Endothelial cell of umbilical vein (primary cell): ENCODE measurements around the gene EP300. TPM values are rescaled to one million over a fixed set of nuclear protein-coding genes. Genes with fewer than 3 reads are reported as not detected.

Experiments
- BruUV-seq: library from RNA; stranded (reverse); fragments of 400-500 nt; replicated peaks from 2 replicates; lab custom pipeline; 2021; lab: Mats Ljungman, UMichigan
- CTCF ChIA-PET: fragments of 300-600, 350-600 bp; sonication (Branson Sonifier 250); formaldehyde crosslinking; loops from one replicate; lab custom pipeline; 2021; ENCODE audit warnings: antibody characterized with exemption, inconsistent platforms; lab: Charles Lee
- POLR2A ChIA-PET: fragments of 300-600, 350-600 bp; sonication (Branson Sonifier 250); formaldehyde crosslinking; loops from one replicate; lab custom pipeline; 2021; ENCODE audit warnings: antibody characterized with exemption, inconsistent platforms; lab: Charles Lee
- DNase-seq: peaks from one replicate; pipeline ENCODE4 v3.0.0-alpha.2; 2011; ENCODE audit warnings: low read depth, low spot score
- FAIRE-seq: peaks from 2 replicates; lab custom pipeline; 2011; peaks lifted over from hg19 to GRCh38; lab: Jason Lieb, UNC
- H2AFZ ChIP-seq: 2 replicates; pipeline ENCODE4 v1.6.0; 2012; ENCODE audit warnings: low read depth, low read length, control low read depth, inconsistent platforms
- H3K27ac ChIP-seq: 2 replicates; pipeline ENCODE4 v1.5.1; 2011; ENCODE audit warnings: low read depth, mild to moderate bottlenecking, control low read depth, low read length, moderate library complexity; ENCODE audit not compliant: insufficient read depth
- H3K27me3 ChIP-seq, 2 experiments: 2 replicates each; pipeline versions ENCODE4 v1.6.0 to v1.6.1; 2011; ENCODE audit warnings: low read length in 2 of 2, mixed read lengths in 1 of 2; ENCODE audit not compliant: control insufficient read depth in 2 of 2, insufficient read depth in 2 of 2
- H3K36me3 ChIP-seq, 2 experiments: 2 replicates in 1 of 2; 3 replicates in 1 of 2; pipeline ENCODE4 v1.5.1; 2011; ENCODE audit warnings: low read length in 2 of 2, mild to moderate bottlenecking in 1 of 2, moderate library complexity in 1 of 2; ENCODE audit not compliant: control insufficient read depth in 2 of 2, insufficient read depth in 2 of 2; ENCODE audit errors: extremely low read depth in 1 of 2
- H3K4me1 ChIP-seq: 3 replicates; pipeline ENCODE4 v1.5.1; 2011; ENCODE audit warnings: mild to moderate bottlenecking, low read length; ENCODE audit not compliant: control insufficient read depth, insufficient read depth; ENCODE audit errors: extremely low read depth
- H3K4me2 ChIP-seq: 2 replicates; pipeline ENCODE4 v1.6.1; 2011; ENCODE audit warnings: low read length, control low read depth, mixed read lengths; ENCODE audit not compliant: insufficient read depth
- H3K4me3 ChIP-seq, 3 experiments: fragments of 200-600 bp in 1 of 3; sonication (generic), shearing (Covaris generic) in 1 of 3; replicated peaks in 1 of 3; 2 replicates each; pipeline ENCODE4 v1.5.1; 2011 to 2016; ENCODE audit warnings: control low read depth in 3 of 3, low read length in 3 of 3, mild to moderate bottlenecking in 2 of 3, inconsistent platforms in 1 of 3, low read depth in 1 of 3, moderate library complexity in 1 of 3; ENCODE audit not compliant: insufficient read depth in 1 of 3
- H3K79me2 ChIP-seq: 2 replicates; pipeline ENCODE4 v1.6.0; 2012; ENCODE audit warnings: low read length, inconsistent platforms; ENCODE audit not compliant: control insufficient read depth, insufficient read depth
- H3K9ac ChIP-seq: replicated peaks from 2 replicates; pipeline ENCODE3; 2011; ENCODE audit warnings: low read length, control low read depth; ENCODE audit not compliant: insufficient read depth; ENCODE audit errors: extremely low read depth
- H3K9me1 ChIP-seq: replicated peaks from 3 replicates; pipeline ENCODE4 v1.6.0; 2011; ENCODE audit warnings: mild to moderate bottlenecking, low read length; ENCODE audit not compliant: control insufficient read depth, insufficient read depth; ENCODE audit errors: extremely low read depth
- H3K9me3 ChIP-seq: replicated peaks from 2 replicates; pipeline ENCODE4 v1.5.1; 2012; ENCODE audit warnings: low read length, inconsistent platforms; ENCODE audit not compliant: control insufficient read depth, insufficient read depth
- H4K20me1 ChIP-seq: replicated peaks from 2 replicates; pipeline ENCODE3; 2011; ENCODE audit warnings: mild to moderate bottlenecking, low read length; ENCODE audit not compliant: control insufficient read depth, insufficient read depth; ENCODE audit errors: extremely low read depth
- CTCF ChIP-seq, 2 donors: IDR thresholded peaks; 1 replicate in 1 of 2; 2 replicates in 1 of 2; pipeline ENCODE4 v1.5.1; 2011; ENCODE audit warnings: low read length in 2 of 2, mild to moderate bottlenecking in 2 of 2, moderate library complexity in 2 of 2, control low read depth in 1 of 2, inconsistent platforms in 1 of 2, low read depth in 1 of 2; ENCODE audit not compliant: insufficient read depth in 1 of 2; ENCODE audit errors: extremely low read depth in 1 of 2
- EZH2 ChIP-seq: IDR thresholded peaks from 2 replicates; pipeline ENCODE4 v1.6.1; 2012; ENCODE audit warnings: borderline replicate concordance, low read depth, mild to moderate bottlenecking, moderate library complexity, low read length, inconsistent platforms; ENCODE audit not compliant: severe bottlenecking
- FOS ChIP-seq: IDR thresholded peaks from 2 replicates; pipeline ENCODE4 v1.6.1; 2011; ENCODE audit warnings: mild to moderate bottlenecking, low read length, moderate library complexity, borderline replicate concordance; ENCODE audit not compliant: insufficient read depth
- GATA2 ChIP-seq: IDR thresholded peaks from 2 replicates; pipeline ENCODE4 v1.7.0; 2011; ENCODE audit warnings: low read depth, mild to moderate bottlenecking, moderate library complexity, mixed read lengths, low read length; ENCODE audit not compliant: insufficient read length, insufficient read depth
- JUN ChIP-seq: IDR thresholded peaks from 2 replicates; pipeline ENCODE4 v1.6.1; 2011; ENCODE audit warnings: borderline replicate concordance, low read depth; ENCODE audit not compliant: insufficient read length, insufficient read depth
- MAX ChIP-seq: IDR thresholded peaks from 2 replicates; pipeline ENCODE4 v1.6.1; 2011; ENCODE audit not compliant: insufficient read depth, insufficient read length
- MYC ChIP-seq: IDR thresholded peaks from one replicate; pipeline ENCODE4 v1.6.1; 2011; ENCODE audit warnings: mild to moderate bottlenecking, low read depth, low read length
- POLR2A ChIP-seq: IDR thresholded peaks from 2 replicates; pipeline ENCODE4 v1.6.1; 2012; ENCODE audit warnings: low read depth, mild to moderate bottlenecking, control low read depth, low read length
- POLR2AphosphoS5 ChIP-seq: IDR thresholded peaks from 2 replicates; pipeline ENCODE4 v1.6.1; 2012; ENCODE audit warnings: low read depth, mild to moderate bottlenecking, control low read depth, low read length, moderate library complexity; ENCODE audit not compliant: insufficient read depth
- dilution Hi-C: fragments of 300-500 bp; cut with MboI; formaldehyde crosslinking; loops from one replicate; pipeline ENCODE4 v1.15.0; 2019; ENCODE audit warnings: low sequenced_read_pairs; ENCODE audit not compliant: extremely low pct_ligation_motif_present
- intact Hi-C: fragments of 100-400 bp; cut with micrococcal nuclease; formaldehyde crosslinking; loops from one replicate; pipeline ENCODE4 v1.10.0; 2022
- polyA plus RNA-seq, 4 experiments: library from polyadenylated mRNA; depleted of rRNA in 3 of 4; stranded (reverse) in 3 of 4; unstranded in 1 of 4; fragments of >200 nt; gene quantifications; 2 replicates each; pipeline versions ENCODE4 v1.2.1 to v1.2.3, GENCODE V29; 2011 to 2012; ENCODE audit warnings: missing spikeins in 1 of 4
- total RNA-seq: library from RNA; stranded (reverse); gene quantifications from 2 replicates; pipeline ENCODE4 v1.2.3, GENCODE V29; 2021

EP300 gene
- total and polyA plus RNA-seq, 2 donors (not counting 3 experiments of a cell fraction or from before 2014, with no cell fraction given), result 24.4 to 63.0 TPM

- Histone ChIP-seq H3K27me3 (no peaks in the 10 kb centered on the region), H3K4me2 (peak within 1 kb of the TSS; percentile 62), H3K9ac (peak within 1 kb of the TSS; percentile 85), H2AFZ (peak within 1 kb of the TSS; percentile 83), H3K79me2 (peaks cover 14% of the 10 kb centered on the region), H3K4me3 (peak within 1 kb of the TSS; percentile 43 to 82 (median 75)), H3K36me3 (peaks cover 0 to 4% of the 10 kb centered on the region in 2 experiments), H3K4me1 (peaks cover 6% of the 10 kb centered on the region), H4K20me1 (no peaks in the 10 kb centered on the region), H3K9me1 (no peaks in the 10 kb centered on the region), H3K9me3 (no peaks in the 10 kb centered on the region), H3K27ac (peak within 1 kb of the TSS; percentile 47)
- intact Hi-C loops (no loop called here), dilution Hi-C loops (no loop called here)
- DNase-seq (peak; percentile 98), FAIRE-seq (peak; percentile 97)
- BruUV-seq, result TSS peak; percentile 57
- CTCF ChIA-PET, result no interaction called here
- TF ChIP-seq POLR2AphosphoS5 (peak; percentile 64), MAX (no peak), EZH2 (no peak), POLR2A (peak; percentile 75)
- POLR2A ChIA-PET, result no interaction called here
These were observed 112.9 kb downstream of the EP300 start, which contains the start of gene L3MBTL2 for GRCh38 chr22:41204992-41205900. L3MBTL2 (plus strand) TSS chr22:41205312; CDS start chr22:41205363, 51 bp downstream.

DNA sequence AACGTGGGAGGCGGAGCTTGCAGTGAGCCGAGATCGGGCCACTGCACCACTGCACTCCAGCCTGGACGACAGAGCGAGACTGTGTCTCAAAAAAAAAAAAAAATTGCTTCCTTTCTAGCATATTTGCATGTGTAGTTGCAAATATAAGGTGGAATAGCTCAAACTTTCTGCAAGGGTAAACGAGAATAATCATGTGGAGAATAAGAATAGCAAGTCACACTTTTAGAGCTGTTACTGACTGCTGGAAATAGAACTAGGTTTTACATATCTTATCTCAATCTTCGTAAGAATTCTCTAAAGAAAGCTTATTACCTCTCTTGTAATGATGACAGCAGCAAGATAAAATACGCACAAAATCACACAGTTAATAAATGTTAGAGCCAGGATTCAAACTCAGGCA lies 114.3 kb downstream of the EP300 start:
- no peak for DNase-seq
- no TSS peak for BruUV-seq
- no peaks in the 10 kb centered on the region for H3K9me3 ChIP-seq
- H4K20me1 ChIP-seq, result no peaks in the 10 kb centered on the region
- no peaks in the 10 kb centered on the region for H3K9me1 ChIP-seq
- H3K36me3 ChIP-seq, result peaks cover 5% of the 10 kb centered on the region in 2 experiments
- H3K27me3 ChIP-seq, result no peaks in the 10 kb centered on the region
- TF ChIP-seq POLR2A (no peak), FOS (no peak), JUN (no peak), MYC (no peak), POLR2AphosphoS5 (no peak), CTCF (IDR thresholded peaks at IDR 0.05; ENCODE audit: extremely low read depth in 1 of 2, insufficient read depth in 1 of 2, low read depth in 1 of 2, low read length in 2 of 2) (no peak), EZH2 (no peak), MAX (no peak), GATA2 (no peak)
- no peak overlapping the region for H3K9ac ChIP-seq
- ChIA-PET CTCF (interaction anchor here (1.4 kb wide), 1 partner anchor 10 kb away, joined by 4 read pairs; no protein-coding TSS in a partner anchor), POLR2A (interaction anchor here (0.6 to 0.7 kb wide), 2 partner anchors 11 to 19 kb away, joined by 5 to 8 read pairs; no protein-coding TSS in a partner anchor)
- no peak overlapping the region for H3K27ac ChIP-seq
- dilution Hi-C loops (no loop called here), intact Hi-C loops (no loop called here)
- peaks cover 14% of the 10 kb centered on the region for H3K79me2 ChIP-seq
- no peak overlapping the region for H2AFZ ChIP-seq
- no peak for FAIRE-seq
- peaks cover 6% of the 10 kb centered on the region for H3K4me1 ChIP-seq
- H3K4me3 ChIP-seq, result no peak overlapping the region
- no peak overlapping the region for H3K4me2 ChIP-seq
